Measurements from ENCODE around the gene SAMD9L.

SAMD9L gene
- 19.6 to 110 (median 74.1) reads per million in 3 experiments for total RNA-seq

DNA sequence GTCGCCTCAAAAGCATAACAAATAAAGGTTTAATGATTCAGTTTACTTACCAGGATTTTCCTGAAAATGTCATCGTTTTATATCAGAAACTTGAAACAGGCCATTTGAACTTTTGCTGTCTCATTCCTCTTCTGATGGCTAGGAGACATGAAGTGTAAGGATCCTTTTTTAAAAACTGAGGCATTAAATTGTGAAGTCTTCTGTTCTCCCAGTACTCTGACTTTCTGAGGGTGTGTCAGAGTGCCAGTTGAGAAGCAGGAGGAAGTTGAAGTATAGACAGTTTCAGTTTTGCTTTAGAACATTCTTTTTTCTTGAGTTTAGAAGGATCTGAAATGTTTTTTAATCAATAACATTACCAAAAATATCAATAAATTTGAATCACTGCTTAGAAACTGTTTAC is at the start of gene SAMD9L:
TSS of gene SAMD9L (minus strand) at position 242 of the 400 bp plus-strand sequence. CDS start 12,414 bp downstream, outside the sequence.
- DNase-seq = peak; percentile 22

DNA sequence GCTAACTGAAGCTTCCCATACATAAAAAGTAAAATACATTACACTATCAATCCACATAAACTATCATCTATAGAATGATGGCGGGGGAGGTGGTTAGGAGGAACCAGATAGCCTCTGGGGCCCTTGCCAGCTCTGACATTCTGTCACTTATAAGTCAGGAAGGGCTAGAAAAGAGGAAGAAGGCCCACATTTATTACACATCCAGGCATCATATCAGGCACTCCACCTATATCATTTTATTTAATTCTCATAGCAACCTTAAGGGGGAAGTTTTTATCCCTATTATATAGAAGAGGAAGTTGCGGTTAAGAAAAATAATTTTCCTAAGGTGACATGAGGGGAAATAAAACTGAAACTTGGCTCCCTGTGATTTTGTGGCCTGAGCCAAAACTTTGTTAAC is 48.2 kb upstream of the SAMD9L start:
- DNase-seq = no peak

DNA sequence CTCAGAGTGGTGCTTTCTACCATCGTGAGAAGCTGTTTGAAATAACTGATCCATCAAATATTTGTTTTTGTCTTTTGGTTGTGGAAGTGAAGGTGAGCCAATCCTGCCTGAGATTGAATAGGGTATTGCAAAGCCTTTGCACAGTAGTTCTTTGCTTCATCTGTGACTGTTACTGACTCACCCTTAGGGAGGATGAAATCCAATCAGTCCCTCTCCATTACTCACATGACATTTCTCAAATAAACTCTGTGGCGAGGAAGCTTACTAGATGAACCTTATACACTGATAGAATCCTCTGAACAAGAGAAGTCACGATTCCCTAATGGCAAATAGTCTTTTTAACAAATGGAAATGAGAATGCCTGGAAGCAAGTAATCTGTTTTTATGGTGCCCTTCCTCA is 46.2 kb upstream of the SAMD9L start:
- no peak for DNase-seq

DNA sequence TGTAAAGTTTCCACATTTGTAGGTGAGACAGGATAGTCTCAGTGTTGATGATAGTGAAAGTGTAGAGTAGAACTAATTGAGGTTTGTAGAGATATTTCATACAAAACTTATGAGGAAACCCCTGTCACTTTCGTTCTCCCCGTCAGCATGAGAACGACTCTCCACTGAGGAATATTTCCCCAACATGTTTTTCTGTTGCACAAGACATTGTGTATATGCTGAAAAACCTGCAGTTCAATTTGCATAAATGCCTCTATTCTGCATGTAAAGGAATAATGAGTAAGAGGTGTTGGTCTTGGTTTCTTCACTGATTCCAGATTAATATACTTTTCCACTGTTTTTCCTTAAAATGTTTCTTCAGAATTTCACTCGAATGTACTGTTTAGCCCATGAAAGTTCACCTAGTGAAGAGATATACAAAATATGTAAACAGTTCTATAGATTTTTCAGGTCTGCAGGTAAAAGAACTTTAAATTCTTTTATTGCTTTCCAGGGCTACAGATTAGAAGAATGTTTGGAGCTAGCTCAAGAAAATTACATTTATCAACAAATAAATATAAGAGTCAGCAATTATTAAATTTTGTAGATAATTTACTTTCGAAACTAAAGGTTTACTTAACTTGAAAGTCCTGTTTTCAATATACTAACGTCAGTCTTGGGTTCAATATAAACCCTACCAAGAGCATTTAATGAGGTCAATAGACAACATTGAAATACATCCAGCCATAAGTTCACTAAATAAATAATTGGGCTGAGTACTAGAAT is 40.9 kb upstream of the SAMD9L start:
- DNase-seq = no peak

DNA sequence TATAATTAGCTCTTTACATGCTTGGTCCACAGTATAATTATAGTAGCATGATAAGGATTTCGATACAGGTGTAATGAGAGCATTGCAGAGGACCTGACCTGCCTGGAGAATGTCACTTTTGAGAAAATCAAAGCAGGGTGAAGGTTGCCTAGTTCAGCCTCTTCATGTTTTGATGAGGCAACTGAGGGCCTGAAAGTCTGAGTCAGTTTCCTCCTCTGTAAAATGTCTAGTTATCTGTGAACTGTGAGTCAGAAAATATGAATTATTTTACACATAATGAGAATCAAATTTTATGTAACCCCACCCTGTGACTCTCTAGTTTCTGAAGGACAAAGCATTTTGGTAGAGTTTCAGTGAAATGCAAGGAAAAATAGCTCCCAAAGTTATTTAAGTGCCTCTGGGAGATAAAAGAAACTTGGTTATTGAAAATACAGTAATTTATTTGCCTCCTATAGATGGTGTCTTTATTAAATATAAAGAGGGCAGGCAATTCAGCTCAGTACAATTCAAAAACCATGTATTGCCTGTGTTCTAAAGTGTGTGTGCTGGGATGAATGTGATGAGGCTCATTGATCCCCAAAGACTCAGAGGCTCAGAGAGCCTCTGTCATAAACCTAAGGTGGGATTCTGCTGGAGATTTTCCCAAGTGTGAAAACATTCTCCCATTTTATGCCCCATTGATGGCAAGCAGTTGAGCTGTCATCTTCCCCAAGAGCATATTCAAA is 37.3 kb upstream of the SAMD9L start:
- no peak for DNase-seq

DNA sequence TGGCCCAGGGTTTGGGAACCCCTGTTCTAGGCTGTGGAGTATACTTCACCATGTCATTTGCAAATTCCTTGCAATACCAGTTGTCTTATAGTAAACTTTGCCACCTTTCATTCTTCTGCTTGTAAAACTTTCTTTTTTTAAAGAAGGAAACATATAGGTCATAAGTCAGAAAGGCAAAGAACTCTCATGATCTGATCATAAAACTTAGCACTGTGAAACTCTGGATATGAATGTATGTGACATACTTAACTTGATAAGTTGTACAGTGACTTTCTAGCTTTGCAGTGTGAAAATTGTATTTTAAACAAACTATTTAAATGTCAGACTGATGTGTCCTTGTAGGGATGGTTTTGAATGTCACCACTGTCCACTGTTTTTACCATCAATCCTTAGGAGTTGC is 31.0 kb upstream of the SAMD9L start:
- DNase-seq = no peak

DNA sequence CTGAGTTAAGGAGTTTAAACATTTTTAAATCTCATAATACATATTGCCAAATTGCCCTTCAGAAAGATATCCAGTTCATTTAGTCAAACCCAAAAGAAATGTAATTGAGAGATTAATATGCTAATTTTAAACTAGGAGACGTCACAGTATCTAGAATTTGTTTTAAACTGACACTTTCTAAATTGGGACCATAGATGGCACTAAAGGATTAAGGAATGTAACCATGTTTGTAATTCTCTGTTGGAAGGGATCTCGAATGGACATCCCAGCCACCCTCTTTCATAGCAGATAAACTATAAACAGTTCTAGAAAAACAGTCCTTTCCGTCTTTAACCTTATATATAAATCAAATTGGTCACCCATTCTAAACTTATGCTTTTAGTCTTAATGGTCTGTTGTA is 30.0 kb upstream of the SAMD9L start:
- no peak for DNase-seq

DNA sequence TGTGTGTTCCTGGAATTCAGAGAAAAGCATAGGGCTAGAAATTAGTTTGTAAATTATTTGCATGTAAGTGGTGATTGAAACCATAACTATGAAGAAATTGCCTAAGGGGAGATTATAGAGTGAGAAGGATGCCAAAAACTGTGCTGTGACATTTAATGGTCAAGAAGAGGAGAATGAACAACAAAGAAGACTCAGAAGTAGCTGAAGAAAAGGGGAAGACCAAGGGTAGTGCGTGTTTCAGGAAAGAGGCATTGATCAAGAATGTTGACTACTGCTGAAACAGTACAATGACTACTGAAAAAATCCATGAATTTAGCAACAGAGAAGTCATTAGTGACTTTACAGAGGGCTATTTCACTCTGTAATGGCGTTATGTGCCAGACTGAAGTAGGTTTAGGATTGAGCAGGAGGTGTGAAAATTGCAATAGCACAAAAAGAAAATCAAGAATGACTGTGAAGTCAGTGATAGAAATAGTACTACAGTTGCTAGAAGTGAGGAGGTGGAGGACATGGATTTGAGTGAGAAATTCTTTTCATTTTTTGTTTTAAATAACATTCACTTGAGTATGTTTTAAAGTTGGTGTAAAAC is 28.9 kb upstream of the SAMD9L start:
- DNase-seq = no peak

DNA sequence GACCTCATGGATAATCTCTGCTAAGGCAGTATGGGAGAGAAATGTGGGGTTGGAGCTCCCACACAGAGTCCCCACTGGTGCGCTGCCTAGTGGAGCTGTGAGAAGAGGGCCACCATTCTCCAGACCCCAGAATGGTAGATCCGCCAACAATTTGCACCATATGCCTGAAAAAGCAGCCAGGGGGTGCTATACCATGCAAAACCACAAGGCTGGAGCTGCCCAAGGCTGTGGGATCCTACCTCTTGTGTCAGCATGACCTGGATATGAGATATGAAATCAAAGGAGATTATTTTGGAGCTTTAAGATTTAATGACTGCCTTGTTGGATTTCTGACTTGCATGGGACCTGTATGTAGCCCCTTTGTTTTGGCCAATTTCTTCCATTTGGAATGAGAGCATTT is 27.0 kb upstream of the SAMD9L start:
- DNase-seq = no peak

DNA sequence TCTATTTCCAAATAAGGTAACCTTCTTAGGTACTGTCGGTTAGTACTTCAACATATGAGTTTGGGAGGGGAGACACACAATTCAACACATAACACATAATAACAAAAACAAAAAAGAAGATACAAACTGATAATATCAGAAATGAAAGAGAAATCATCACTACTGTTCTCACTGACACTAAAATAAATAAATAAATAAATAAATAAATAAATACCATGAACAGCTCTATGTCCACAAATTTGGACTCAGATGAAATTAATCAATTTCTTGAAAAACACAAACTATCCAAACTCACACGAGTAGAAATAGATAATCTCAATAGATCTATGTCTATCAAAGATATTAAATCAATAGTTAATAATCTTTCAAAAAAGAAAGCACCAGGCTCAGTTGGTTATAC is 24.5 kb upstream of the SAMD9L start:
- DNase-seq = no peak

DNA sequence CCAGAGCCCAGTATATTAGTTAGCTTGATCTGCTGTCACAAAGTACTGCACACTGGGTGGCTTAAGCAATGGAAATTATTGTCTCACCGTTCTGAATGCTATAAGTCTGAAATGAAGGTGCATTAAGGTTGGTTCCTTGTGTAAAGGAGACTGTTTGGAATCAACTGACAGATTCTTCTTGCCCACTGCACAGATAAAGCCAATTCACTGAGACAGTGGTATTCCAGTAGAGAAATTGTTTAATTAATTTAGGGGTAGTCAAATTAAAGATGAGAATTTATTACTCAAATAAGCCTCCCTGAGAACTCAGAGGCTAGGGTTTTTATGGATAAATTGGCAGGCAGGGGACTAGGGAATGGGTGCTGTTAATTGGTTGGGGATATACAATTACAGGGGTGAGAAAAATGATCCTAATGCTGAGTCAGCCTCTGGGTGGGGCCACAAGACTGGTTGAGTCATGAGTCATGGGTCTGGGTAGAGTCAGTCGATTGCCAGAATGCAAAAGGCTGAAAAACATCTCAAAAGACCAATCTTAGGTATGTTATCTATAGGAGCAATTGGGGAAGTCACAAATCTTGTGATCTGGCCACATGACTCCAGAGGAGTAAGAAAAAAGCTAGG is 23.5 kb upstream of the SAMD9L start:
- no peak for DNase-seq

DNA sequence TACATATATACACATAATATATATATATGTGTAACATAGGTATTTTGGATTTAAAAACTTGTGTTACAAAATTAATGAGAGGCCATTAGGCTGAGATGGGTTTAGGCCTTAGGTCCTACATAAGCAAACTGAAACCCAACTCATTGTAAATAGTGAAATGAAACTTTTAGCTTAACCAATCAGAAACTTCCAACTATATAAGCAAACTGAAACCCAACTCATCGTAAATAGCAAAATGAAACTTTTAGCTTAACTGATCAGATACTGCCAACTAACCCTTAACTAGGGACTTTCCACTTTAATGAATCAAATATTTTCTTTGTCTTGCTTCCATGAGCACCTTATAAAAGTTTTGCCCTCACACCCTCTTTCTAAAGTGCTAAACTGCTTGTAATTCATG is 17.3 kb upstream of the SAMD9L start:
- peak; percentile 8 for DNase-seq

DNA sequence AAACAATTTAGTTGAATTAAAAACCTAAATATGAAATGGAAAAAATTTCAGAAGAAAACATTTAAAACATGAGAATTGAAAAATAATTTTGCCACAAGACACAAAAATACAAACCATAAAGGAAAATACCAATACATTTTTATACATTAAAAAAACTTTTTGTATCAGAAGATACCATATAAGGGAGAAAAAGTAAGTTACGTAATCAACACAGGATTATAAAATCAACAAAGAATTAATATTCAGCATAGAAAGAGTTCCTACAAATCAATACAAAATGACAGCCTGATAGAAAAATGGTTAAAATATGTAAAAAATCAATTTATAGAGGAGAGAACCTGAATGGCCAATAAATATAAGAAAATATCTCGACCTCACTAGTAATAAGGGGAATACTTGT is 16.6 kb upstream of the SAMD9L start:
- no peak for DNase-seq

DNA sequence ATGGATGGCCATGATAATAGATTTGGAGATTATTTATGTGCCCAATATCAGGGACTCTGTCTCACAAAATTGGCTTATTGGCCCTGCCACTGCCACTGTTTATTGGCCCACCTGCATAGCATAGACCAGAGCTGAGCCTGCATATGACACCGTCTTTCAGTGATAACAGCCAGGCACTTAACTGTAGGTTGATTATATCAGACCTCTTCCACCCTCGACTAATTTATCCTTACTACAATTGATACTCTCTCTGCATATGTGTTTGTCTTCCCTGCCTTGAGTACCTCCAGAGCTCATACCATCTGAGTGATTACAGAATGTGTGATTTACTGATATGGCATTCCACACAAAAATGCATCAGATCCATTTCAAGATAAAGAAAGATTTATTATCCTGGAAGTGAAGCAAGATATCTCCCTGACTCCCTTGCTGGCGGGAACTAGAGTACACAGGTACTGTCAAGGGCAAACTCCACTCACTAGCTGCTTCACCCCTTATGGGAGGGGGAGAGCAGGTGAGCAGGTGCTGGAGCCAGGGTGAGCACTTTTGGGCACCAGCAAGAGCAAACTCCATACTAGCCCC is 13.1 kb upstream of the SAMD9L start:
- DNase-seq = no peak

DNA sequence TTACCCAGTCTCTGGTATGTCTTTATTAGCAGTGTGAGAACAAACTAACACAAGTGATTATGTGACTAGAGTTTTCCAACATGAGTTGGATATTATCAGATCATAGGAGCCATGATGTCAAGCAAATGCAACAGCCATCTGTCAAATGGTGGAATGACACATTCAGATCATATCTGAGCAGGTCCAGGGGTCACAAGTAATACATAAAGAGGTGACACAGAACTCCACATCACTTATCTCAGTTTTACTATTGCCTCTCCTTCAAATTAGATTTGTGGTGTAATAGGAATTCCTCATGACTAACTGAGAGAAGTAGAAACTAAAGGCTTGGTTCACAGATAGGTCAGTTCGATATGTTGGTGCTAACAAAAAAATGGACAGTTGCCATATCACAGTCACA is 12.2 kb upstream of the SAMD9L start:
- no peak for DNase-seq

DNA sequence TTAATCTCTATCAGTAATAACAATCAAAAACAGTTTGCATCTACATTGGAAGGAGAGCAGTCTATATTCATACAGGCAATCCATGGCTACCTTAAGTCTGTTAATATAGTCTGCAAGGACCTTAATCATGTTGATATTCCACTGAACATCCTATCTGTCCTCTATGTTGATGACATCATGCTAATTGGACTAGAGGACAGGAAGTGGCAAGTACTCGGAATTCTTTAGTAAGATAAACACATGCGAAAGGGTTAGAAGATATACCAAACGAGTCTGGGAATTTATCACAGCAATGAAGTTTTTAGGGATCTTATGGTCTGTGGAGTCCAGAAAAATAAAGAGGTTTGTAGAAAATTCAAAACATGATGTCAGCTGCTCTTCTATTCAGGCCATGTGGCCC is 11.3 kb upstream of the SAMD9L start:
- DNase-seq = no peak

DNA sequence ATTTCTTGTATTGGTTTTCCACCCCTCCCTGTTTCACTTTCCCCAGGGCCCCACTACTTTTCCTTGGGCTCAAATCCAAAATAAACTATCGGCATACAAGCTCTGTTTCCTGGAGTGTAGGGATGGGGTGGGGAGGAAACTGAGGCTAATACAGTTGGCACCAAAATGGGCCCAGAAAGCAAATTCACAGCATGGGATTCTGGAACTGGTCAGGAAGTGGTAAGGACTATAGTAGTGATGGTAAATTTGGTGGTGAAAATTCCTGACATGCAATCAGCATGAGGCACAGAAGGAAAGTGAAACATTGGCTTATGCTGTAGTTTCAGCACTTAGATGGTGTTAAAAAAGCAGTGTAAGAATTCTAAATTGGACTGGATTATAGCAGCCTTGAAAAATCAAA is 8.7 kb upstream of the SAMD9L start:
- DNase-seq = no peak

DNA sequence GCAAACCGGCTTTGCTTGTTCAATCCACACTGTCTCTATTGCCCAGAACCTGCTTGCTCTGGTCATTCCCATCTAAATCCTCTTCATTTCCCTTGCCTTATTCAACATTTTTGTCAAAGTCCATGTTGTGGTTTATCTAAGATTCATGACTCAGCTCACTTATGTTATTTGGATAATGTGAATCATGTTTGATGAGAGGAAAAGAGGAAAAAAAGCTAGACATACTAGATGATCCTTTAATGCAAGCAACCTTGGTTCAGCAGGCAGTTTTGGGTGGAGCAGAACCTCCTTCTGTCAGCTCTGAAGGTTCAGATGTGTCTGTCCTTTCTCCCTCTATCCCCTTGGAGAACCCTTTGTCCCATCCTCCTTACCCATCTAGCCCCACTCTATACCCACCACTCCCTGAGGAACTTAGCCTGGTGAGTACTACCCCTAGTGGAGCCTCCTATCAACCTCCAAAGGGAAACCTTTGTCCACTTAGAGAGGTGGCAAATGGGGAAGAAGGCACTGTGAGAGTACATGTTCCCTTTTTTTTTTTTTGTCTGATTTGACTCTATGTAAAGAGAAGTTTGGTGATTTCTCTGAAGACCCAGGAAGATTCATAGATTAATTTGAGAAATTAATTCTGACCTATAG is 2.1 kb upstream of the SAMD9L start:
- DNase-seq = no peak

DNA sequence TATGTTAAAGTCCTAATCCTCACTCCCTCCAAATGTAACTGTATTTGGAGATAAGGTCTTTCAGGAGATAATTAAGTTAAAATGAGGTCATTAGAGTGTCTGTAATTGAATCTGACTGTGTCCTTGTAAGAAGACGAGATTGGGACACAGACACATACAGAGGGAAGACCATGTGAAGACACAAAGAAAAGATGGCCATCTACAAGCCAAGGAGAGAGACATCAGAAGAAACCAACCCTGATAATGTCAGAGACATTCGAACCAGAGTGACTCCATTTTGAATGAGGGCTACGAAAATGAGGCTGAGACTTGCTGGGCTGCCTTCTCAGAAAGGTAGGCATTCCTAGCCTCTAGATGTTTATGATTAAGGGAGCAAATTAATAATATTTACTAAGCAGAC is 542 bp upstream of the SAMD9L start:
- no peak for DNase-seq

DNA sequence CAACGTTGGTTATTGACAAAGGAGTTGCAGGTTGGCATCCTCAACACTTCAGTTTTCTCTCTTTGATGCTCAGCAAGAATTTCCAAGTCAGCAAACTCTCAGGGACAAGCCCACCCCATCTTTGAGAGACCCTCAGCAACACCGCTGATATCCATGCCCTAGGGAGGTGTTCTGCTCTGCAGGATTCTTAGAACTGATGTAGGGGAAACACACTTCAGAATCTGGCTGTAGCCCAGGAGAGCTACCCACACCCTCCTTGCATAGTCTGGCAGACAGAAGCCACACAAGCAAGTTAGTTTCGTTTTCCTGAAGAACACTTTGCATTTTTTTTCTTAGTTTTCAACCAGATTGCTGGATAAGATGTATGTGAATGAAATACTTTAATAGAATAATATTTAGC is 822 bp downstream of the SAMD9L start:
- peak; percentile 39 for DNase-seq

DNA sequence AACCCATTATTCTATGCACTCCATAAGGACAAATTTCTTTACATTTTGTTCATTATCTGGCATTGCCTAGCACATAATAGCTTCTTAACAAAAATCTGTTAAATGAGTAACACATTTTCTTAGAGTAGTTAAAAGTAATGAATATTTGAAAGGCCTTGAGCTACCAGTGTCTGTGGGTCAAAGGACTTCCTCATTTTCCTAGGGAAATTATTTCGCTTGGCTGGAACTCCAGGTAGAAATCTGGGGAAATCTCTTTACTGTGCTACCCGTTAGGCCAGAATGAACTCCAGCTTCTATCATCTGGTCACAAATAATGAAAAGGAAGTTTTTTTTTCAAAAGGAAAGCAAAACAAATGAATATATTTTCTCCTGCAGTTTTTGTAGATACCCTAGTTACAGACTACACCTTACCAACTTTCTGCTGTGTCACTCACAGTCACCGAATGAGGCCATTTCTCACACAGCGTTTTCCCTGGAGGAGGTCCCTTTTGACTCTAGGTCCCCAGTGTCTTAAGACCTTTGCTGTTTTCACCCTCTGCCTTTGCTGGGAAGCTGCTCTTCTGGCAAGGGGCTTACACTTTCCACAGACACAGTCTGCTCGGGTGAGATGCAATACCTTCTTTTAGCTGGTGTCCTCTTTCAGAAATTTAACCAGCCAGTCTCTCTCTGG is 1.6 kb downstream of the SAMD9L start:
- DNase-seq = no peak

DNA sequence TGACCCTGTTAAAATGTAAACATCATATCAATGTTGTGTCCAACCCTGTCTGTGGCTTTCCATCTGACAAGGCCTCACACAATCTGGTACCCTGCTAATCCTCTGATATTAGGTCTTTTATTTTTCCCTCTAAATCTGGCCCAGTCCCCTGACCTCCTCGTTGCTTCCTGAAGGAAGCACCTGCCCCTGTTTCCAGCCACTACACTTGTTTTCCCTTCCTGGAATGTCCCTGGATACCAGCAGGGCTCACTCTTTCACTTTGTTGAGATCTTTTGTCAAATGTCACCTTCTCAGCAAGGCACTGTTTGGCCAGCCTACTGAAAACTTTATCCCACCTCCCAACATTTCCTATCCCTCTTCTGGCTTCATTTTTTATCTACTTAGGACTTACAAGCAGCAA is 2.1 kb downstream of the SAMD9L start:
- DNase-seq = no peak

Measured in central memory CD4-positive, alpha-beta T cell (primary cell).